ENCODE data around the gene SPATA20. TPM values are rescaled to one million over a fixed set of nuclear protein-coding genes. Genes with fewer than 3 reads are reported as not detected.

Gene SPATA20
- total and polyA plus RNA-seq, 2 of the 13 experiments (the other 11 are each of a cell fraction or from before 2014, with no cell fraction given) = 36.1 to 64.8 TPM

- TF ChIP-seq, protein P1, sequence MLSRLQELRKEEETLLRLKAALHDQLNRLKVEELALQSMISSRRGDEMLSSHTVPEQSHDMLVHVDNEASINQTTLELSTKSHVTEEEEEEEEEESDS (CRISPR knock-in tag; IDR thresholded peaks at IDR 0.05; ENCODE audit: borderline replicate concordance) = no peak
- TF ChIP-seq, protein P2, sequence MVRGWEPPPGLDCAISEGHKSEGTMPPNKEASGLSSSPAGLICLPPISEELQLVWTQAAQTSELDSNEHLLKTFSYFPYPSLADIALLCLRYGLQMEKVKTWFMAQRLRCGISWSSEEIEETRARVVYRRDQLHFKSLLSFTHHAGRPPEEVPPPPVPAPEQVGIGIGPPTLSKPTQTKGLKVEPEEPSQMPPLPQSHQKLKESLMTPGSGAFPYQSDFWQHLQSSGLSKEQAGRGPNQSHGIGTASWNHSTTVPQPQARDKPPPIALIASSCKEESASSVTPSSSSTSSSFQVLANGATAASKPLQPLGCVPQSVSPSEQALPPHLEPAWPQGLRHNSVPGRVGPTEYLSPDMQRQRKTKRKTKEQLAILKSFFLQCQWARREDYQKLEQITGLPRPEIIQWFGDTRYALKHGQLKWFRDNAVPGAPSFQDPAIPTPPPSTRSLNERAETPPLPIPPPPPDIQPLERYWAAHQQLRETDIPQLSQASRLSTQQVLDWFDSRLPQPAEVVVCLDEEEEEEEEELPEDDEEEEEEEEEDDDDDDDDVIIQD (CRISPR knock-in tag; IDR thresholded peaks at IDR 0.05; ENCODE audit: low read depth) = peak; percentile 53; the same call in 1 of the 2 replicates
- TF ChIP-seq HNRNPLL (IDR thresholded peaks at IDR 0.05; ENCODE audit: low read depth, low read length, poor library complexity, severe bottlenecking) = peak; percentile 73
- TF ChIP-seq SRSF4 (IDR thresholded peaks at IDR 0.05; ENCODE audit: low read depth, low read length, poor library complexity, severe bottlenecking) = no peak
- TF ChIP-seq ZBTB4 (CRISPR knock-in tag; IDR thresholded peaks at IDR 0.05; ENCODE audit: borderline replicate concordance) = peak; percentile 33; the same call in 1 of the 2 replicates
- peak; percentile 32; the same call in 1 of the 2 replicates for TF ChIP-seq ZNF350 (CRISPR knock-in tag; IDR thresholded peaks at IDR 0.05; ENCODE audit: borderline replicate concordance, low read depth)
- no peak for TF ChIP-seq RORA (CRISPR knock-in tag; IDR thresholded peaks at IDR 0.05)
- TF ChIP-seq, protein P3, sequence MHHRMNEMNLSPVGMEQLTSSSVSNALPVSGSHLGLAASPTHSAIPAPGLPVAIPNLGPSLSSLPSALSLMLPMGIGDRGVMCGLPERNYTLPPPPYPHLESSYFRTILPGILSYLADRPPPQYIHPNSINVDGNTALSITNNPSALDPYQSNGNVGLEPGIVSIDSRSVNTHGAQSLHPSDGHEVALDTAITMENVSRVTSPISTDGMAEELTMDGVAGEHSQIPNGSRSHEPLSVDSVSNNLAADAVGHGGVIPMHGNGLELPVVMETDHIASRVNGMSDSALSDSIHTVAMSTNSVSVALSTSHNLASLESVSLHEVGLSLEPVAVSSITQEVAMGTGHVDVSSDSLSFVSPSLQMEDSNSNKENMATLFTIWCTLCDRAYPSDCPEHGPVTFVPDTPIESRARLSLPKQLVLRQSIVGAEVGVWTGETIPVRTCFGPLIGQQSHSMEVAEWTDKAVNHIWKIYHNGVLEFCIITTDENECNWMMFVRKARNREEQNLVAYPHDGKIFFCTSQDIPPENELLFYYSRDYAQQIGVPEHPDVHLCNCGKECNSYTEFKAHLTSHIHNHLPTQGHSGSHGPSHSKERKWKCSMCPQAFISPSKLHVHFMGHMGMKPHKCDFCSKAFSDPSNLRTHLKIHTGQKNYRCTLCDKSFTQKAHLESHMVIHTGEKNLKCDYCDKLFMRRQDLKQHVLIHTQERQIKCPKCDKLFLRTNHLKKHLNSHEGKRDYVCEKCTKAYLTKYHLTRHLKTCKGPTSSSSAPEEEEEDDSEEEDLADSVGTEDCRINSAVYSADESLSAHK (CRISPR knock-in tag; IDR thresholded peaks at IDR 0.05; ENCODE audit: borderline replicate concordance) = no peak
- no peak for TF ChIP-seq FOXJ3 (CRISPR knock-in tag; IDR thresholded peaks at IDR 0.05; ENCODE audit: borderline replicate concordance)
- TF ChIP-seq, protein P4, sequence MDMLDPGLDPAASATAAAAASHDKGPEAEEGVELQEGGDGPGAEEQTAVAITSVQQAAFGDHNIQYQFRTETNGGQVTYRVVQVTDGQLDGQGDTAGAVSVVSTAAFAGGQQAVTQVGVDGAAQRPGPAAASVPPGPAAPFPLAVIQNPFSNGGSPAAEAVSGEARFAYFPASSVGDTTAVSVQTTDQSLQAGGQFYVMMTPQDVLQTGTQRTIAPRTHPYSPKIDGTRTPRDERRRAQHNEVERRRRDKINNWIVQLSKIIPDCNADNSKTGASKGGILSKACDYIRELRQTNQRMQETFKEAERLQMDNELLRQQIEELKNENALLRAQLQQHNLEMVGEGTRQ (IDR thresholded peaks at IDR 0.05; ENCODE audit: low read depth, low read length) = no peak
- TF ChIP-seq, protein P4 (CRISPR knock-in tag; IDR thresholded peaks at IDR 0.05; ENCODE audit: borderline replicate concordance) = no peak
- TF ChIP-seq ELK4 (CRISPR knock-in tag; IDR thresholded peaks at IDR 0.05; ENCODE audit: borderline replicate concordance) = 0 out of 2 replicates have a peak, but pooled peaks have one; percentile 13
- no peak for TF ChIP-seq ZNF468 (CRISPR knock-in tag; IDR thresholded peaks at IDR 0.05)
Measured at GRCh38 chr17:50547035-50547735, at the start of gene SPATA20 (continued).

Measured in HepG2 (cell line).